Vagina (tissue), 2 donors: Measurements from ENCODE around the gene DNAAF8.

ENCODE experiments used
- POLR2A ChIP-seq, 2 donors: fragments of 450-650 bp; IDR thresholded peaks; one replicate each; pipeline ENCODE4 v1.6.1; 2017; ENCODE audit warnings: antibody characterized with exemption in 2 of 2, mild to moderate bottlenecking in 2 of 2, moderate library complexity in 2 of 2
- POLR2AphosphoS5 ChIP-seq, 2 donors: sonication (generic); formaldehyde crosslinking; IDR thresholded peaks; one replicate each; pipeline ENCODE4 v1.9.0; 2017; ENCODE audit warnings: antibody characterized with exemption in 2 of 2, mild to moderate bottlenecking in 2 of 2, low read depth in 1 of 2; ENCODE audit not compliant: insufficient read depth in 1 of 2
- TF ChIP-seq, protein P1 (sequence below), 3 experiments: fragments of 450-650 bp in 2 of 3; fragments of 200-600 bp in 1 of 3; sonication (generic) in 1 of 3; IDR thresholded peaks; one replicate each; pipeline ENCODE4 v1.5.1; 2017 to 2019; ENCODE audit warnings: antibody characterized with exemption in 3 of 3, mild to moderate bottlenecking in 2 of 3, moderate library complexity in 2 of 3

DNA sequence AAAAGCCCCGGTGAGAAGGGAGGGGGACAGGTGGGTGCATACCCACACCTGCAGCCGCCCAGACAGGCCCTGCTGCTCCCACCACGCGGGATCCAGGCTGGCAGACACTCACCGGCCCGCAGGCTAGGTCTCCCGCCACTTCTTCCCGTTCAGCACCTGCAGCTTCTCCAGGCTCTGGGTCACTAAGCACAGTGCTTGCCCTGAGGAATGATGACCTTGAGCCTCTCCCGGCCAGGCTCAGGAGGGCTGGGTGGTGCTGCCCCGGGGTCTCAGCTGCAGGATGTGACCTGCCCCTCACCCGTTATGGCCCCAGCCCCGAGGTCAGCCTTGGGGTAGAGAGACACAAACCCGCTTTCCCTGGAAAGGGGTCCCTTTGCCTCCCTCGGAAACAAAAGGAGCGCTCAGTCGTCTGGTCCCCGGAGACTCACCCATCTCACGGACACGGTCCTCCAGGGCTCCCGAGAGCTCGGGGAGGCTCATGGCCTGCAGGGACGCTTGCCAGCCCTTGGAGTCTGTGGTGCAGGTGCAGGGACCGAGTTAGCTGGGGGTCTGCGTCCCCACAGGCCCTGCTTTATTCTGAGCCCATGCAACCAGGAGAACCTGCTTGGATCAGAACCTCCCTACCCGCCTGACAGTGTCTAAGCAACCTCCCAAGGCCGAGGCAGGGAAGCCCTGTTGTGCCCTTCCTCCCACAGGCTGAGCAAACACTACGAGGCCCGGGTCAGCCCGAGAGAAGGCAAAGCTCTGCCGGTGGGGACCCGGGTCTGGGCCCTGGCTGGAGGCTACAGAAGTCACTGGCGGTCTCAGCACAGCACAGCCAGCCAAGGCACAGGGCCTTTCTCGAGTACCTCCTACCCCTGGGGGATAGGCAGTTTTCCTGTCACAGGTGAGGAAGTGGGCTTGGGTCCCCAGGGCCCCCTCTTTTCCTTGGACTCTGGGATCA is 37.2 kb upstream of the DNAAF8 start:
- TF ChIP-seq, protein P1, sequence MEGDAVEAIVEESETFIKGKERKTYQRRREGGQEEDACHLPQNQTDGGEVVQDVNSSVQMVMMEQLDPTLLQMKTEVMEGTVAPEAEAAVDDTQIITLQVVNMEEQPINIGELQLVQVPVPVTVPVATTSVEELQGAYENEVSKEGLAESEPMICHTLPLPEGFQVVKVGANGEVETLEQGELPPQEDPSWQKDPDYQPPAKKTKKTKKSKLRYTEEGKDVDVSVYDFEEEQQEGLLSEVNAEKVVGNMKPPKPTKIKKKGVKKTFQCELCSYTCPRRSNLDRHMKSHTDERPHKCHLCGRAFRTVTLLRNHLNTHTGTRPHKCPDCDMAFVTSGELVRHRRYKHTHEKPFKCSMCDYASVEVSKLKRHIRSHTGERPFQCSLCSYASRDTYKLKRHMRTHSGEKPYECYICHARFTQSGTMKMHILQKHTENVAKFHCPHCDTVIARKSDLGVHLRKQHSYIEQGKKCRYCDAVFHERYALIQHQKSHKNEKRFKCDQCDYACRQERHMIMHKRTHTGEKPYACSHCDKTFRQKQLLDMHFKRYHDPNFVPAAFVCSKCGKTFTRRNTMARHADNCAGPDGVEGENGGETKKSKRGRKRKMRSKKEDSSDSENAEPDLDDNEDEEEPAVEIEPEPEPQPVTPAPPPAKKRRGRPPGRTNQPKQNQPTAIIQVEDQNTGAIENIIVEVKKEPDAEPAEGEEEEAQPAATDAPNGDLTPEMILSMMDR (IDR thresholded peaks at IDR 0.05): no peak
- TF ChIP-seq POLR2AphosphoS5 (IDR thresholded peaks at IDR 0.05; ENCODE audit: insufficient read depth in 1 of 2, low read depth in 1 of 2) (no peak), POLR2A (IDR thresholded peaks at IDR 0.05) (no peak)
